ELR (cell line): ENCODE results near the gene NCR2.

Experiments used
- DNase-seq: peaks from one replicate; pipeline ENCODE4 v3.0.0-alpha.2; 2015; ENCODE audit warnings: low read depth

Gene NCR2

DNA sequence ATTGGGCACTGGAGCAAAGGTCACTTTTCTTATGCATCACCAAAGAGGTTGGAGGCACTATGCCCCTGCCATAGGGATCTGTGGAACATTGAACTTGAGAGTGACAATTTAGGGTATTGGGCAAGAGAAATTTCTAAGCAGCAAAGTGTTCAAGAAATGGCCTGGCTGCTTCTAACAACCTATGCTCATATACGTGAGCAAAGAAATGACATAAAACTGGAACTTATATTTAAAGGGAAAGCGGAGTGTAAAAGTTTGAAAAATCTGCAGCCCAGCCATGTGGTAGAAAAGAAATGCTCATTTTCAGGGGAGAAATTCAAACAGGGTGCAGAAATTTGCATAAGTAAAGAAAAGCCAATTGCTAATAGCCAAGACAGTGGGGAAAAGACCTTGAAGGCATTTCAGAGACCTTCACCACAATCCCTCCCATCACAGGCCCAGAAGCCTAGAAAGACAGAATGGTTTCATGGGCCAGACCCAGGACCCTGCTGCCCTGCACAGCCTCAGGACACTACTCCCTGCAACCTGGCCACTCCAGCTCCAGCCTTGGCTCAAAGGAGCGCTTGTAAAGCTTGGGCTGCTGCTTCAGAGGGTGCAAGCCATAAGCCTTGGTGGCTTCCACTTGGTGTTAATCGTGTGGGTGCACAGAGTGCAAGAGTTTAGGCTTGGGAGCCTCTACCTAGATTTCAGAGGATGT, 24.4 kb downstream of the NCR2 start:
- DNase-seq: no peak

GRCh38 chr6:41360314-41360685, 24.9 kb downstream of the NCR2 start:
- DNase-seq: no peak

GRCh38 chr6:41366150-41366549, 30.7 kb downstream of the NCR2 start:
- no peak for DNase-seq

DNA sequence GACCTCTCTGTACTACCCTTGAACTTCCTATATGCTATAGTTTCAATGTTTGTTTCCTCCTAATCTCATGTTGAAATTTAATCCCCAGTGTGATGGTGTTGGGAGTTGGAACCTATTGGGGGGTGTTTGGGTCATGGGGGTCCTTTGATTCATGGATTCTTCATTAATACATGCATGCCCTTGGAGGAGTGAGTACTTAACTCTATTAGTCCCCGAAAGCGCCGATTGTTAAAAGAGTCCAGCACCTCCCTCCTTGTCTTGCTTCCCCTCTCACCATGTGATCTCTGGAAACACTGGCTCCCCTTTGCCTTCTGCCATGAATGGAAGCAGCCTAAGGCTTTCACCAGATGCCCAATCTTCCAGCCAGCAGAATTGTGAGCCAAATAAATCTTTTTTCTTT, 31.7 kb downstream of the NCR2 start:
- DNase-seq: no peak

GRCh38 chr6:41367700-41368099, 32.3 kb downstream of the NCR2 start:
- DNase-seq: peak; percentile 65

GRCh38 chr6:41370488-41371111, 35.2 kb downstream of the NCR2 start:
- DNase-seq: peak; percentile 69

DNA sequence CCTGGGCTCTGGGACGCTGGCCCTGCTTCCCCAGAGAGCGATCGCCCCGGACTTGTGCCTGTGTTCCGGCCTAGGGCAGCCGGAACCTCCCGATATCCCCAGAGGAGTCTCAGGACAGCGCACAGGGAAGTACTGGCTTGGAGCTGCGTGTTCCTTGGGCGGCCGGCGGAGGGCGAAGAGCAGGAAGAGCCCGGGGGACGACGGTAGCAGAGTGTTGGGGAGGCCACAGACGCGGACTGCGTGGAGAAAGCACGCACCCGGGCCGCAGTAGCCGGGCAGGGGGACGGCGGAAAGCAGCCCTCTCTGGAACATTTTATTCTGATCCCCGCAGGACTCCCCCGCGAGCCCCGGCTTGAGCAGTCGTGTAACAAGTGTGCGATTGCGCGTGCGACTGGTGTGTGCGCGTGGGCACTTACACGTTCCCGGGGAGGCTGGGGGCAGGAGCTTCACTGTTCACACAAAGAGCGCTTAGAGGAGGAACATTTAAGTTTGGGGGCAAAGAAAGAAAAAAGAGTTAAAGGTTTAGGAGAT, 36.1 kb downstream of the NCR2 start:
- peak; percentile 56 for DNase-seq

- DNase-seq: no peak
Measured at GRCh38 chr6:41371992-41372831, 36.8 kb downstream of the NCR2 start.

DNA sequence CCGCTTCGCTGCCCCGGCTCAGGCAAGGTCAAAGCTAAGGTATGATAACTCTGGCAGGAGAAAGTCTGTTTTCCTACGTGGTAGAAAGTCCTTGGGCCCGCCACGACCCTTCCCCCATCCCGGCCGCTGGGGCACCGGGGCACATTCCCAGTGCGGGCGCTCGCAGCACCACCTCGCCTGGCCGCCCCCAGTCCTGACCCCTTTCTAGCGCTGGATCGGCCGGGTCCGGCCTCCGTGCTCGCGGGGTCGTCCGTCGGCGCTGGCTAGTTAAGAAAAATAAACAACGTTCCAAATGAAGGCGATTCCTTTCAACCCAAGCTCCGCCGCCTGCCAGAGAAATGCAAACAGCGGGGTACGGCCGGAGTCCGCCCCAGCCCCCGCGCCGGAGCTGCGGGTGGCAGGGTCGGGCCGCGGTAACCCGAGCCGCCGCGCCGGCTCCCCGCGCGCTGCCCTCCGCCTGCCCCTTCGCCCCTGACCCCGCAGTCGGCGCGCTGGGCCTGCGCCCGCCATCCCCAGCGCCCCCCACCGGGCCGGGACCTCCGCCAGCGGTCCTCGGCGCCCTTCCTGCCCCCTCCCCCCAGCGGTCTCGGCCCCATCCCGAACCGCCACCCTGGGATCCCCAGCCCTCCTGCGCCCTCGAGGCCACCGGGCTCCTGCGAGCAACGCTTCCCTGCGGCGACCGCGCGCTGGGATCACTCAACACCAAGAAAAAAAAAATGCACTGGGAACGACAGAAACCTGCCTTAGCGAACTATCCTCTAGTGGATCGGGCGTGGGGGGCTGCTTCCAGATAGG, 37.6 kb downstream of the NCR2 start:
- DNase-seq: no peak

DNA sequence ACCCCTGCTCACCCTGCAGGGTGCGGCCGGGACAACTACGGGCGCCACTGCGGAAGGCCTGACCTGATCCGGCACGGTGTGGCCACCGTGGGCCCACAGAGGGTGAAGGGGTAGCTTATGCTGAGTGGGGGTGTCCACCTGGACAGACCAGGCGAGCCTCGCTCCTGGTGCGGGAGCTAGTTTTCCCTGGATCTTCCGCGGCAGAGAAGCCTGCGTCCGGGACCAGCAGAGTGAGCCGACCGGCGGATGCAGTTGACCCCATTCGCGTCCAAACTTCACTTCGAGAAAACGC, 38.2 kb downstream of the NCR2 start:
- DNase-seq: no peak

DNA sequence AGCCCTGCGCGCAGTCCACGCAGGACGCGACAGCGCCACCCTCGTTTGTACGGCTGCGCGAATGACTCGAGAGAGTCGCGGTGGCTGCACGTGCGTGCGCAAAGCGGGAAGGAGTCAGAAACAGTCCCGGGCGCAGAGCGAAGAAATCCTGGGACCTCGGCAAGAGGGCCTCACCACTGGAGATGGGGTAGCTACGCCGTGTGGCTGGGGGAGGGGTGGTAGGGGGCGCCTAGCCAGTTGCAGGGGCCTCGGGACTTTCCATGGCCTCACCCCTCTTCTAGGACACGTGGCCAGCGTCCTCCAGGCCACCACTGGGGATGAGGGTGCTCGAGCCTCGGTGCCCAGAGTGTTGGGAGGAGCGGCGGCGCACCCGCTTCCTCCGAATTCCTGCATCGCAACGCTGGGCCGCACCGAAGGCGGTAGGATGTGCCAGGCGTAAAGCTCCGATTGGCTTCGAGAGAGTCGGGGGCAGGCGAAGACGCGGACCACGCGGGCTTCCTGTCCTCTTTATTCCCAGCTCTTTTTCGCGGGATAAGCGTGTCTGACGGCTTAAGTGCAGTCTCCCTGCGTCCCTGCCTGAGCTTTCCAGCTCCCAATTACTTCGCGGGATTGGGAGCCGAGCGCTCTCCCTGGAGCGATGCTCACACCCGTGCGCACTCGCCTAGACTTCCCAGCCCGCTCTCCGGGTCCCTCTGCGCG, 38.7 kb downstream of the NCR2 start:
- no peak for DNase-seq

GRCh38 chr6:41374618-41375590, 39.5 kb downstream of the NCR2 start:
- no peak for DNase-seq

GRCh38 chr6:41375598-41376151, 40.3 kb downstream of the NCR2 start:
- DNase-seq: no peak

GRCh38 chr6:41376176-41376575, 40.8 kb downstream of the NCR2 start:
- no peak for DNase-seq

- no peak for DNase-seq
Measured at GRCh38 chr6:41377071-41377470, 41.7 kb downstream of the NCR2 start.

DNA sequence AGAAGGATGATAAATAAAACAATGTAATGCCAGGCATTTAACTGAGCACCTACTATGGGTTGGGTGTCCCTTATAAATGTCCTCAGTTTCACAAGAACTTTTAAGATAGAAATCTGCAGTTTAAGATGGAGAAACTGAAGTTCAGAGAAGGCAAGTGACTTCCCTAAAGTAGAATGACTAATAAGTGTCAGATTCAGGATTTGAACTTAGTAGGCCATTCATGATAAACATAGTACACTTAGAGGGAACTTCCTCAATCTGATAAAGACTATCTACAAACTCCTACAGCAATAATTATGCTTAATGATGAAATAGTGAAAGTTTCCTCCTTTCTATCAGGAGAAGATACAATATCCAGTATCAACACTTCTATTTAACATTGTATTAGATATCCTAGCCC, 43.9 kb downstream of the NCR2 start:
- DNase-seq: no peak

- DNase-seq: no peak
Measured at GRCh38 chr6:41386594-41386993, 51.2 kb downstream of the NCR2 start.

- no peak for DNase-seq
Measured at GRCh38 chr6:41392246-41392645, 56.8 kb downstream of the NCR2 start.

DNA sequence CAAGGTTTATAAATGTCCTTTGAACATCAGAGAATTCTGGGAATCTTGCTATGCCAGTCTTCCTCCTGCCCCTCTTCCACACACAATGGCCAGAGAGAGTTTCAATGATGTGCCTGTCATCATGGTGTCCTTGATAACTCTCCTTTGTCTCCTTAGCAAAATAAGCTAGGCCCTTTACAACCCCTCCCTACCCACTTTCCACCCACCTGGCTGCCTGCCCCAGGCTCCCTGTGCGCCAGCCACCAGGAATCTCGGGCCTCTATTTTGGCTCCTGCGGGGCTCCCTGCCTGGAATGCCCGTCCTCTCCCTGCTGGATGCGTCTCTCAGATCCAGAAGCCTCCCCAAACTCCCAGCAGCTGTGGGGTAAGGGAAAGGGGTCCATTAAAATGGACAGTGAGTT, 60.9 kb downstream of the NCR2 start:
- DNase-seq: no peak

- no peak for DNase-seq
Measured at GRCh38 chr6:41399424-41399823, 64.0 kb downstream of the NCR2 start.
